ENCODE measurements around the gene MAX.
"Not testable (repeated sequence)": the region's sequence is repeated elsewhere in the genome, so short reads cannot be mapped to it uniquely, and the experiment has no call there.

The MAX gene

GRCh38 chr14:65032319-65032718 lies 70.0 kb downstream of the MAX start:
- no peak for DNase-seq

- not testable (repeated sequence) for DNase-seq
Observed at GRCh38 chr14:65031321-65031720, 71.0 kb downstream of the MAX start.

- no peak for DNase-seq
Observed at GRCh38 chr14:65028937-65029336, 73.4 kb downstream of the MAX start.

- no peak for DNase-seq
Observed at GRCh38 chr14:65027127-65027799, 75.1 kb downstream of the MAX start.

GRCh38 chr14:65026526-65026925 lies 75.8 kb downstream of the MAX start:
- DNase-seq, result no peak

- no peak for DNase-seq
Observed at GRCh38 chr14:65025818-65026217, 76.5 kb downstream of the MAX start.

Data from effector CD4-positive, alpha-beta T cell (primary cell).